ENCODE results near the gene CLDN6.
A peak's percentile ranks its signal among the peaks of the same experiment; 100 is the strongest.

The CLDN6 gene

DNA sequence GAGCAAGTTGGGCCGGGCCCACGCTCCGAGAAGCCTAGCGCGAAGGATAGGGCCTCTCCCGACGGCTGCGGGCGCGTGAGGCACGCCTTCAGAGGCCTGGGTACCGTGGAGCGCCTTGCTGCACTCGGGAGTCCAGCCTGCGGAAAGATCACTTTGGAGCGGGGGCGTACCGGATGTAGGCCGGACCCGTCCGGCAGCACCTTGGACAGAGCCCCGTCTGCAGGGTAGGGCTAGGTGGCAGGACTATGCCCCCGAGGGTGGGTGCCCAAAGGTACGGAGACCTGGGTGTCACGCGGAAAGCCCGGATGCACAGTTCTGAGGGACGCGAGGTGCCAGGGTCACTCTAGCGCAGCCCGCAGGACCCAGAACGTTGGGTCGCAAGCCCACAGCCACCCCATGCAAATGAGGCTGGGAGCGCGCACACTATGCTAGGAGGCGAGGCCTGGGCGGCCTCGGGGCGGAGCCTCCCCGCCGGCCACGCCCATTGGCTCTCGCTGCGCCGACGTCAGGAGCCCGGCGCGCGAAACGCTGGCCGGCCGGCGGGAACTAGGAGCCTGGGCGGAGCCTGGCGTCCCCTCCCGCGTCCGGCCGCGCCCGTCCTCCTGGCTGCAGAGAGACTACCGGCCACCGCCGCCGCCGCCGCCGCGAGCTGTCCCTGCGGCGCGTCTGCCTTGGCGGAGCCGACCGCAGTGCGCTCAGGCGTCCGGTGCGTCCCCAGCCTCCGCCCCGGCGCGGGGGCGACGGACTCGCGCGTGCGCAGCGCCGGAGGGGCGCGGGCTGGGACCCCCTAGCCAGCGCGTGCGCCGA lies 49.0 kb downstream of the CLDN6 start, which contains the start of gene PAQR4:
PAQR4 (plus strand) TSS at position 611 of the 807 bp plus-strand sequence. CDS start 327 bp downstream, outside the sequence.
- DNase-seq = peak; percentile 75

DNA sequence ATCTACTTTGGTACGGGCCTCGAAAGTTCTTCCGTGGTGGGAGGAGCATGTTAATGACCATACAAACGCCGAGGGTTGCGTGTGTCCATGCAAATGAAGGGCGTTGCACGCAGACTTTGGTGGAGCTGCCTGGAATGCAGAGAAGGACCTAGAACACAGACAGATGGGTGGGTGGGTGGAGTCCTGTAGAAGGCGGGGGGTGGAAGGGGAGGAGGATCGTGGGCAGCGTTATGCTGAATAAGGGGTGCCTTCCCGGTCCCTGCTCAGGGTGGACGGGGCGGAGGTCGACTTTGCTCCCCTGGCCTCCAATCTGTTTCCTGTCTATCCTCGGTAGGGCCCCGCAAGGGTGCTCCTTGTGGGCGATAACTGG lies 49.6 kb downstream of the CLDN6 start:
- DNase-seq = no peak

DNA sequence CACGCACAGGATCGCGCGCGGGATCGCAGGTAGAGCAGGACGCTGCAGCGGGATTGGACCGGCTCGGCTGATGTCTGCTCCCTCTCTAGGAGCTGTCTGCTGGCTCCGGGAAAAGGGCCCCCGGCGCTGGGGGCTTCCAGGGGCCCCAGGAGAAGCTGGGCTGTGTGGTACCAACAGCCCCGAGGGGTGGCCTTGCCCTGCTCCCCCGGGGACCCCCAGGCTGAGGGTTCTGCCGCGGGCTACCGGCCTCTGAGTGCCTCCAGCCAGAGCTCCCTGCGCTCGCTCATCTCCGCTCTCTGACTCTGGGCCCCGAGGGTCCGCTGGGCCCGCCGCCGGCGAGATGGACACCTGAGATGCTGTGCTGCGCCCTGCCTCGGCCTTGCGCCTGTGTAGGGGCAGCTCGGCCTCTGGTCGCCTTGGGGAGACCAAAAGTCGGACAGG lies 50.2 kb downstream of the CLDN6 start:
- DNase-seq = no peak

DNA sequence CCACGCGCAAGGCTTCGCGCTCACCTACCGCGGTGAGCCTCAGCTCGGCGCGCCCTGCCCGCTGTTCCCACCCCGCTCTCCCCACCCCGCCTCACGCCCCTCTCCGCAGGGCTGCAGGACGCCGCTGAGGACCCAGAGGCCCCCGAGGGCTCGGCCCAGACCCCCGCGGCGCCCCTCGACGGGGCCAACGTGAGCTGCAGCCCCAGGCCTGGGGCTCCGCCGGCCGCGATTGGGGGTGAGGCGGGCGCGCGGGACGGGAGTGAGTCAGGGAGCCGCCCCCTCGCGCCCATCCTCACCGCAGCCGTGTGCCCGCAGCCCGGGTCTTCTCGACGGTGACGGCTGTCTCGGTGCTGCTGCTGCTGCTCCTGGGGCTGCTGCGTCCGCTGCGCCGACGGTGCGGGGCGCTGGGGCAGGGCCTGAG lies 50.8 kb downstream of the CLDN6 start:
- DNase-seq = no peak

DNA sequence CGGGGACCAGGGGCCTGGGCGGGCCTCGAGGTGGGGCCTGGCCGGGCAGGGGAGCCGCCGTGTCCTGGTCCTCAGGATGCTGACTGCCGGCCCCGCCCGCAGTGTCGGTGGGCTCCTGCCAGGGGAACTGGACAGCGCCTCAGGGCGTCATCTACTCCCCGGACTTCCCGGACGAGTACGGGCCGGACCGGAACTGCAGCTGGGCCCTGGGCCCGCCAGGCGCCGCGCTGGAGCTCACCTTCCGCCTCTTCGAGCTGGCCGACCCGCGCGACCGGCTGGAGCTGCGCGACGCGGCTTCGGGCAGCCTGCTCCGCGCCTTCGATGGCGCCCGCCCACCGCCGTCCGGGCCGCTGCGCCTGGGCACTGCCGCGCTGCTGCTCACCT lies 51.2 kb downstream of the CLDN6 start:
- DNase-seq = no peak

DNA sequence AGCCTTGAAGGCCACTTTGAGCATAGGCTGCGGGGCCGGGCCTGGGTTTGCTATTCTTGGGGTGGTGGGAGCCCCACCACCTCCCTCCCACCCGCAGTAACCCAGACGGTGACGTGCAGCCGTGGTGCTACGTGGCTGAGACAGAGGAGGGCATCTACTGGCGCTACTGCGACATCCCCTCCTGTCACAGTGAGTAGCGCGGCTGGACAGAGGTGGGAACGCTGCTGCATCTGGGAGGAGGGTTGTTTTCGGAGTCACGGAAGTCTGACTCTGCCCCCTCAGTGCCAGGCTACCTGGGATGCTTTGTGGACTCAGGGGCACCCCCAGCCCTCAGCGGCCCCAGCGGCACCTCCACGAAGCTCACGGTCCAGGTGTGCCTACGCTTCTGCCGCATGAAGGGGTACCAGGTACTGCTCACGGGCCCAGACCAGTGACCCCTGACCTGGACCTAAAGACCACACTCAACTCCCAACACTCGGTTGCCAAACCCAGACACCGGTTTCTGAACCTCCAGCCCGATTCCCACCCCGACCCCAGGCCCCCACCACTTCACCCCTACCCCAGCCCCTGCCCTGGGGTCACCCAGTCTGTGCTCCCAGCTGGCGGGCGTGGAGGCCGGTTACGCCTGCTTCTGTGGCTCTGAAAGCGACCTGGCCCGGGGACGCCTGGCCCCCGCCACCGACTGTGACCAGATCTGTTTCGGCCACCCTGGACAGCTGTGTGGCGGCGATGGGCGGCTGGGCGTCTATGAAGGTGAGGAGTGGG lies 51.8 kb downstream of the CLDN6 start:
- DNase-seq = no peak

Measured in stimulated activated CD4-positive, alpha-beta T cell treated with anti-CD3 and anti-CD28 coated beads, Interleukin-12 subunit alpha, Interleukin-12 subunit beta, amount 100 ng/mL, for 4 hours (primary cell).